HCEC 1CT (cell line): ENCODE results near the gene ZNF180.
A peak's percentile ranks its signal among the peaks of the same experiment; 100 is the strongest.
"Not testable (repeated sequence)": the region's sequence is repeated elsewhere in the genome, so short reads cannot be mapped to it uniquely, and the experiment has no call there.

Experiments
- DNase-seq: peaks from one replicate; pipeline ENCODE4 v3.0.0-alpha.2; 2017

The ZNF180 gene

DNA sequence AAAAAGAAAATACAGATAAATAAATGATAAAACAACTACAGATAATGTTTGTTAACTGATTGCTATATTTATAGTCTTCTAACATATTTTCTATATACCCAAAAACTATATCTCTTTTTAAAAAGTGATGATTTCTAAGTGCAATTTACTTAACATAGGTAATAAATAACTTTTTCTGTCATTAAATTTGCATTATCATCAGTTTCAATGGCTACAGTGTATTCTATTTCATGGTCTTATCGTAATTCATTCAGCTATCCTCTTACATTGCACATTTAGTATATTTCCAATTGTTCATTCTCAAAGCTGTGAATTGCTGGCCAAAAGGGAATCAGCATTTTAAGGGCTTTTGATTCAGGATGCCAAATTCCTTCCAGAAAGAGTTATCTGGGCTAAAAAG lies 3.6 kb downstream of the ZNF180 start:
- no peak for DNase-seq

DNA sequence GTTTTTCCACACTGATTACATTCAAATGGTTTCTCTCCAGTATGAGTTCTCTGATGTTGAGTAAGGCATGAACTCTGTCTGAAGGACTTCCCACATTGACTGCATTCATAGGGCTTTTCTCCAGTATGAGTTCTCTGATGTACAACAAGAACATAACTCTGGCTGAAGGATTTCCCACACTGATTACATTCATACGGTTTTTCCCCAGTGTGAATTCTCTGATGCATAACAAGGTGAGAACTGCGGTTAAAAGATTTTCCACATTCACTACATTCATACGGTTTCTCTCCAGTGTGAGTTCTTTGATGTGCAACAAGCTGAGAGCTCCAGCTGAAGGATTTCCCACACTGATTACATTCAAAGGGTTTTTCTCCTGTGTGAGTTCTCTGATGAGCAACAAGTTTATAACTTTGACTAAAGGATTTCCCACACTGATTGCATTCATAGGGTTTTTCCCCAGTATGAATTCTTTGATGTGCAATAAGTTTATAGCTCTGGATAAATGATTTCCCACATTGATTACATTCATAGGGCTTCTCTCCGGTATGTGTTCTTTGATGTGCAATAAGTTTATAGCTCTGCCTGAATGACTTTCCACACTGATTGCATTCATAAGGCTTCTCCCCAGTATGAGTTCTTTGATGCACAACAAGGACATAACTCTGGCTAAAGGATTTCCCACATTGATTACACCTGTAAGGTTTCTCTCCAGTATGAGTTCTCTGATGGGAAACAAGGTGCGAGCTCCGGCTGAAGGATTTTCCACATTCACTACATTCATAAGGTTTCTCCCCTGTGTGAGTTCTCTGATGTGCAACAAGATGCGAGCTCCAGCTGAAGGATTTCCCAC lies 23.5 kb downstream of the ZNF180 start:
- DNase-seq = no peak

DNA sequence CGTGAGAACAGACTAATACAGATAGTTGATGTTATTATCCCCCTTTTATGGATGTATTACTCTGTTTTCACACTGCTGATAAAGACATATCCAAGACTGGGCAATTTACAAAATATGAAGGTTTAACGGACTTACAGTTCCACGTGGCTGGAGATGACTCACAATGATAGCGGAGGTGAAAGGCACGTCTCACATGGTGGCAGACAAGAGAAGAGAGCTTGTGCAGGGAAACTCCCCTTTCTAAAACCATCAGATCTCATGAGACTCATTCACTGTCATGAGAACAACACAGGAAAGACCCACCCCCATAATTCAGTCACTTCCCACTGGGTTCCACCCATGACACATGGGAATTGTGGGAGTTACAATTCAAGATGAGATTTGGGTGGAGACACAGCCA lies 31.6 kb downstream of the ZNF180 start:
- DNase-seq = not testable (repeated sequence)

DNA sequence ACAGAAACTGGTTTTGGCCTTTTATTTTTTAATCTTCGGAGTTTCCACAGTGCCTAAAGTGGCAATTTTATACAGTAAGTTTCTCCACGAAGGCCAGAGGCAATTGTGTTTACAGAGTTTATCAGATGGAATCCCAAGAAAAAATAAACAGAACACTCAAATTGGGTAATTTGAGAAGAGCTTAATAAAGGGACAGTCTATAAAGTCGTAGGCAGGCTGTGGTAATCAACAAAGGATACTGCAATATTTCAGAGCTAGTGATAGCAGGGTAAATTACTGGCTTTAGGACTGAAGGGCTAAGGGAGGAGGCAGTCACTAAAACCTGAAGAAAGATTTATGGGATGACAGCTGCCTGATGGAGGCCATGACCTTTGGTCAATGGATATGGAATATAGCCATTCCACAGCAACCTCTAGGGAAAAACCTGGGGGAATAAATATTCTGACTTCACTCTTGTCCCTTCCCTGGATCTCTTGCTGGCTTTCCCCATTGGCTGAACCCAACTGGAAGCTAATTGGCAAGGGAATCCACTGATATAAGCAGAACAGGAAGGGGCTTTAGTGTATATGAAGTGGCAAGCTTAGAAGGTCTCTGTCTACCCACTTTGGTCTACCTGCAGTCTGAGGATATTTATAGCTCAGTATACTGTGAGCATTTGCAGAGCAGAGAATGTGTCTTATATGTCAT lies 37.6 kb downstream of the ZNF180 start:
- not testable (repeated sequence) for DNase-seq

GRCh38 chr19:44456016-44456415 lies 44.3 kb downstream of the ZNF180 start:
- not testable (repeated sequence) for DNase-seq

- DNase-seq = no peak
These were observed 45.2 kb downstream of the ZNF180 start for GRCh38 chr19:44455100-44455499.

- no peak for DNase-seq
These were observed 48.0 kb downstream of the ZNF180 start for GRCh38 chr19:44452367-44452766.

DNA sequence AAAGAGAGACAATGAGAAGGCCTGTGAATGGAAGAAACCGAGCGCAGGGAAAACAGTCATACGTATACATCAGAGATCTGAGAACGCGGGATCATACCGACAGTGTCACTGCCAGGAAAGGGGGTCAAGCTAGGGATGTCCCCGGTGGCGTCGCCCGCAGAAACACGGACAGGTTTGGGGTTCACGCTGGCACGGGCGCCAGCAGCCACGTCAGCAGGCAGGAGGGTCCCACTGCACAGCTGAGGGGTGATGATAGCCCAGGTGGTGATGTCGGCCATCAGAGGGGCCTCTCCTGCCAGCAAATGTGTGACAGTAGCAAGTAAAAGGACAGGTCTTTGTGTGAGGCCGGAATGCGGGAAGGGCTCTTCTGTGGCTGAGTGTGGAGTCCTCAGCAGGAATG lies 48.6 kb downstream of the ZNF180 start:
- no peak for DNase-seq

DNA sequence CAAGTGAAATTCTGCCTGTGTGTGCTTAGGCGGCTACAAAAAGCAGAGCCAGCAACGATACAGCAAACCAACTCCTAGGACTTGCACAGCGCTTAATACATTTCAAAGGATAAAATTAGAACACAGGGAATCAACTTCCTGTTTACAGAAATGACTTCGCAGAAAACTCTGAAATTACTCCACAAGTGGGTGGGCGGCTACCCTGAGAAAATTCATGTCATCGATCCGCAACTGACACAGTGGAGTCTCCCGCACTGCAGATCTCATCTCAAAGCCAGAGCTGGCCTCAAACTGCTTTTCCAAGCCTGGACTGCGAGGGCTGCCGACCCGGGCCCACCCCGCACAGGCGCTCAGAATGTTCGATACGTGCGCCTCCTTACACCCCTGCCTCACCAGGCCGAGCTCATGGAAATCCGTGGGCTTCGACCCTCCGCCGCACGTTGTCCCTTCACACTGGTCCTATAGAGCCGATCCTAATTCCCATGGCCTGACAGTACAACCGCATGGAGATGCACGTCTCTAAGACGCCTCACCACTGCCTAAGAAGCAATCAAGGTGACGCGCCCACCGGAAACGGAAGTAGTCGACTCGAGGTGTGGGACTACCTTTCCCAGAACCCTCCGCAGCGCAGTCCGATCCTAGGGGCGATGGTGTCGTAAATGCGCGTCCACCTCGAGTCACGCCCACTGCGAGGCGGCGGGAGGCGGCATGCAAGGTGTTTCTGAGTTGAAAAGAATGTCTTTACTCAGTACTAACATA lies 52.2 kb downstream of the ZNF180 start, which contains the start of gene ZNF229:
ZNF229 (minus strand) TSS at position 557 of the 759 bp plus-strand sequence. CDS start 5,625 bp downstream, outside the sequence.
- DNase-seq = peak; percentile 92

- DNase-seq = no peak
These were observed 61.9 kb downstream of the ZNF180 start for GRCh38 chr19:44438441-44438840.

- no peak for DNase-seq
These were observed 64.9 kb downstream of the ZNF180 start for GRCh38 chr19:44435441-44435840.

DNA sequence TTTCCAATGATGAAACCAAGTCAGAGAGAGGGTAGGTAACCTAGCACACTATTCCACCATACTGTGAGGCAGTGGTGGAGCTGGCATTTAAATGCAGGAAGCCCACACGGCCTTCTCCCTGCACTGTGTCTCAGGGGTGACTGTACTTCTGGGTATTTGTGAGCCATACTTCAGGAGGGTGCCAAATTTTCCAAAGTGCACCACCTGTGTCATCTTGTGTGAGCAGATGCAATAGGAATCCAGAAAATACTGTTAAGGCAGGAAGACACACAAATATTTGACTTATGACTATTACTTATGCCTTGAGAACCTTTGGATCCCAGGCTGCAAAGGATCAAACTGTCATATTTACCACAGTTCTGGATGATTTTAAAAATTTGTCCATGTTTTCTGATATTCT lies 69.4 kb downstream of the ZNF180 start:
- DNase-seq = peak; percentile 29
